Measurements from ENCODE around the gene GPT2. TPM values are rescaled to one million over a fixed set of nuclear protein-coding genes. Genes with fewer than 3 reads are reported as not detected.

The GPT2 gene
- total RNA-seq, 1 donor from 2014 or later = 17.4 TPM

DNA sequence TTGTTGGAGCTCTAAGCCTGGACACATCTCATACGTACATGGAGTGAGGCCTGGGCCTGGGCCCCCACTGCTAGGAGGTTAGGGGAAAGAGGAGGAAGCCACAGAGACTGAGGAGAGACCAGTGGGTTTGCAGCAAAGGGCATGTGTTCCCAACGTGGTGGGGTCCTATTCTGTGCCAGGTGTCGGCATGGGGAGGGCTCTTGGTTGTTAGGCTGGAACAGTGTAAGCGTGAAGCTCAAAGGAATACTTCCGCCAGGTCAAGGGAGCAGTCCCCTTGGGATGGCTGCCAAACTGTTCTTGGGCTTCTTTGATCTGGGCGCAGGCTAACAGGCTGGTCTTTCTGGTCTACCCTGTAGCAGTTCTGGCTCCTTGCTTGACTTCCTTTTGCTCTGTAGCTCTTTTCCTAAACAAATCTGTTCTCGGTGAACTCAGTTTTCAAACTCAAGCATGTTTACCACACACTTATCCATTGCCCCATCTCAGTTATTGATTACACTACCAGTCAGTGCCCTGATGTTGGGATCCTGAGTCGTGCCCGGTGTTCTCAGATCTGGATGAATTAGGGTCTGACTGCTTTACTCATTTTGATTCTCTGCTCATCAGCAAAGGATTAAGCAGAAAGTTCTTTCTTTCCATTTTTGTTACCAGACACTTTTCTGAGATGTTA lies 36.4 kb downstream of the GPT2 start:
- ChIA-PET CTCF (interaction anchor here (1.0 to 5.4 kb wide), 4 partner anchors 9 to 247 kb away, joined by 5 to 66 read pairs (median 31); no protein-coding TSS in a partner anchor), POLR2A (interaction anchor here (0.8 kb wide), 1 partner anchor 97 kb away, joined by 3 read pairs; no protein-coding TSS in a partner anchor)
- H3K4me1 Mint-ChIP-seq = peaks cover 55% of the 10 kb centered on the region
- intact Hi-C loops (cut with micrococcal nuclease) = no loop called here
- DNase-seq = no peak
- TF ChIP-seq, protein P1, sequence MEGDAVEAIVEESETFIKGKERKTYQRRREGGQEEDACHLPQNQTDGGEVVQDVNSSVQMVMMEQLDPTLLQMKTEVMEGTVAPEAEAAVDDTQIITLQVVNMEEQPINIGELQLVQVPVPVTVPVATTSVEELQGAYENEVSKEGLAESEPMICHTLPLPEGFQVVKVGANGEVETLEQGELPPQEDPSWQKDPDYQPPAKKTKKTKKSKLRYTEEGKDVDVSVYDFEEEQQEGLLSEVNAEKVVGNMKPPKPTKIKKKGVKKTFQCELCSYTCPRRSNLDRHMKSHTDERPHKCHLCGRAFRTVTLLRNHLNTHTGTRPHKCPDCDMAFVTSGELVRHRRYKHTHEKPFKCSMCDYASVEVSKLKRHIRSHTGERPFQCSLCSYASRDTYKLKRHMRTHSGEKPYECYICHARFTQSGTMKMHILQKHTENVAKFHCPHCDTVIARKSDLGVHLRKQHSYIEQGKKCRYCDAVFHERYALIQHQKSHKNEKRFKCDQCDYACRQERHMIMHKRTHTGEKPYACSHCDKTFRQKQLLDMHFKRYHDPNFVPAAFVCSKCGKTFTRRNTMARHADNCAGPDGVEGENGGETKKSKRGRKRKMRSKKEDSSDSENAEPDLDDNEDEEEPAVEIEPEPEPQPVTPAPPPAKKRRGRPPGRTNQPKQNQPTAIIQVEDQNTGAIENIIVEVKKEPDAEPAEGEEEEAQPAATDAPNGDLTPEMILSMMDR (IDR thresholded peaks at IDR 0.05) = no peak
- no peaks in the 10 kb centered on the region for H3K9me3 Mint-ChIP-seq
- no peak overlapping the region for H3K4me3 Mint-ChIP-seq
- H3K36me3 Mint-ChIP-seq (ENCODE audit: low read depth) = peaks cover 27% of the 10 kb centered on the region
- no peak overlapping the region for H3K27ac Mint-ChIP-seq
- H3K27me3 Mint-ChIP-seq = no peaks in the 10 kb centered on the region
- no peak for ATAC-seq (ENCODE audit: low read depth)

DNA sequence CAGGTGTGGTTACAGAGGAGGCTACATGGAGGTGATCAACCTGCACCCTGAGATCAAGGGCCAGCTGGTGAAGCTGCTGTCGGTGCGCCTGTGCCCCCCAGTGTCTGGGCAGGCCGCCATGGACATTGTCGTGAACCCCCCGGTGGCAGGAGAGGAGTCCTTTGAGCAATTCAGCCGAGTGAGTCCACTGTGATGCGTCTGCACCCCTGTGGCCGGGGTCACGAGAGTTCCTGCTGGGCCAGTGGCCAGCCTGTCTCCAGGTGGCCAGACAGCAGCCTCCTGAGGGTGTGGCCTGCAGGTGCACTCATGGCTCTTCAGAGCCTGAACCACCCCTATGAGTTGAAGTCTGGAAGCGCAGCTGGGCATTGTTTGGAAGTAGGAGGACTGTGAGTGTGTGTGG lies 38.1 kb downstream of the GPT2 start:
- POLR2A ChIA-PET = no interaction called here
- no peak overlapping the region for H3K4me3 Mint-ChIP-seq
- peaks cover 33% of the 10 kb centered on the region for H3K36me3 Mint-ChIP-seq (ENCODE audit: low read depth)
- ATAC-seq (ENCODE audit: low read depth) (no peak), DNase-seq (no peak)
- no peak overlapping the region for H3K27ac Mint-ChIP-seq
- H3K27me3 Mint-ChIP-seq = no peaks in the 10 kb centered on the region
- H3K4me1 Mint-ChIP-seq = peaks cover 38% of the 10 kb centered on the region
- TF ChIP-seq, protein P1 (IDR thresholded peaks at IDR 0.05) = no peak
- CTCF ChIA-PET = interaction anchor here (2.1 kb wide), 1 partner anchor 68 kb away, joined by 9 read pairs; no protein-coding TSS in a partner anchor
- intact Hi-C loops (cut with micrococcal nuclease) = no loop called here
- no peaks in the 10 kb centered on the region for H3K9me3 Mint-ChIP-seq

DNA sequence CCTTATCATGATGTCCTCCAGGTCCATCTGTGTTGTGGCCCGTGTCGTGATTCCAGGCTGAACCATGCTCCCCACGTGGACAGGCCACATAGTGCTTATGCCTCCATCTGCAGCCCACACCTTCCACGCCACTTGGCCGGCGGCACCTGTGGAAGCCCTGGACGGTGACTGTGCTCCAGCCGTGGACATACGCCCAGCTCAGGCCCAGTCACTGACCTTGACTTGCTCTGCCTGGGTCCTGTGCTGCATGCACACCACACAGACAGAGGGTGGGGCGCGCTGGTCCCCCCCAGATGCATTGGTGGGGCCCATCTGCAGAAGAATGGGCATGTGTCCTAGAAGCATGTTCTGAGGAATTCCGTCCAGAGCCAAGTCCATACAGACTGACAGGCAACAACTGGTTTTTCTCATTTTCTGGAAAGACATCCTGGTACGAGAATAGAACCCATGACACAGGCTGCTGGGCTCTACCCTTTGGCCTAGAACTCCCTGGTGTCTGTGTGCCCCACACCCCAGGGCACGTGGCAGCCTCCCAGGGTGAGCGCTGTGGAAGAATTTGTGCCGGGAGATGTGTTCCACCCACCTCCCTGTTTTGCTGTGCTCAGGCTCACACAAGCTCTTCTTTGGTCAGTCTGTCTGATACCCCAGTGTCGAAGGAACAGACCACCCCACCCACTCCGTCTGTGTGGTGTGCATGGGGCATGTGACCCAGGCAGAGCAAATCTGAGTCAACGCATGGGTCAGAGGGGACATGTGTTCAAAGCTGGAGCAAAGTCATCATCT lies 39.5 kb downstream of the GPT2 start:
- Mint-ChIP-seq H3K9me3 (no peaks in the 10 kb centered on the region), H3K4me1 (peaks cover 23% of the 10 kb centered on the region), H3K27me3 (no peaks in the 10 kb centered on the region), H3K4me3 (no peak overlapping the region), H3K27ac (no peak overlapping the region), H3K36me3 (ENCODE audit: low read depth) (peaks cover 44% of the 10 kb centered on the region)
- intact Hi-C loops (cut with micrococcal nuclease) = no loop called here
- TF ChIP-seq, protein P1 (IDR thresholded peaks at IDR 0.05) = no peak
- CTCF ChIA-PET = interaction anchor here (1.2 to 1.5 kb wide), 2 partner anchors 70 to 250 kb away, joined by 5 to 6 read pairs; no protein-coding TSS in a partner anchor
- DNase-seq (no peak), ATAC-seq (ENCODE audit: low read depth) (no peak)
- POLR2A ChIA-PET = no interaction called here

DNA sequence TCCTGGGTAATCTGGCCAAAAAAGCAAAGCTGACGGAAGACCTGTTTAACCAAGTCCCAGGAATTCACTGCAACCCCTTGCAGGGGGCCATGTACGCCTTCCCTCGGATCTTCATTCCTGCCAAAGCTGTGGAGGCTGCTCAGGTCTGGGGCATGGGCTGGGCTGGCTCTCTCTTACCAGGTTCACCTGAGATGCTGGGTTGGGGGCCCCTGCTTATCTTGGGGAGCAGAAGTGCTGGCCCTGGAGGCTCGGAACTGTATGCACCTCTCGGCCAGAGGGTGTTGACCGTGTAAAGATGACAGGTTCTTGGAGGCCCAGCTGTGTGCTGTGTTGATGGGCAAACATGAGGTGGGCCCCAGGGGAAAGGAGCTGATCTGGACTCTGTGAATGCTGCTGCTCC lies 40.2 kb downstream of the GPT2 start:
- no peak for ATAC-seq (ENCODE audit: low read depth)
- ChIA-PET CTCF (interaction anchor here (1.2 to 1.5 kb wide), 2 partner anchors 70 to 251 kb away, joined by 5 to 6 read pairs; no protein-coding TSS in a partner anchor), POLR2A (no interaction called here)
- H3K4me1 Mint-ChIP-seq = peaks cover 16% of the 10 kb centered on the region
- H3K4me3 Mint-ChIP-seq = no peak overlapping the region
- intact Hi-C loops (cut with micrococcal nuclease) = no loop called here
- no peak for DNase-seq
- no peaks in the 10 kb centered on the region for H3K27me3 Mint-ChIP-seq
- H3K27ac Mint-ChIP-seq = no peak overlapping the region
- H3K36me3 Mint-ChIP-seq (ENCODE audit: low read depth) = peaks cover 50% of the 10 kb centered on the region
- TF ChIP-seq, protein P1 (IDR thresholded peaks at IDR 0.05) = no peak
- no peaks in the 10 kb centered on the region for H3K9me3 Mint-ChIP-seq
